Upper lobe of right lung (tissue), 1 donor: Measurements from ENCODE around the gene CFAP20DC. TPM values are rescaled to one million over a fixed set of nuclear protein-coding genes. Genes with fewer than 3 reads are reported as not detected.
"Not testable (repeated sequence)": the region's sequence is repeated elsewhere in the genome, so short reads cannot be mapped to it uniquely, and the experiment has no call there.

Experiments used
- ATAC-seq: fragments of 200-7000 bp; cut with Tn5 transposase; one replicate; pipeline ENCODE4 v1.9.1; 2020; ENCODE audit warnings: mild to moderate bottlenecking, moderate library complexity
- DNase-seq: peaks from one replicate; pipeline ENCODE4 v3.0.0-alpha.2; 2020
- H3K27ac ChIP-seq: fragments of 200-600 bp; one replicate; pipeline ENCODE4 v1.8.0; 2022
- H3K27me3 ChIP-seq: fragments of 200-600 bp; one replicate; pipeline ENCODE4 v1.8.0; 2022; ENCODE audit warnings: mild to moderate bottlenecking
- H3K36me3 ChIP-seq: fragments of 200-600 bp; one replicate; pipeline ENCODE4 v1.8.0; 2022
- H3K4me1 ChIP-seq: fragments of 200-600 bp; one replicate; pipeline ENCODE4 v1.8.0; 2022
- H3K4me3 ChIP-seq: fragments of 200-600 bp; one replicate; pipeline ENCODE4 v1.8.0; 2022; ENCODE audit warnings: mild to moderate bottlenecking
- H3K9me3 ChIP-seq: fragments of 200-600 bp; one replicate; pipeline ENCODE4 v1.8.0; 2022
- CTCF ChIP-seq: fragments of 200-600 bp; IDR thresholded peaks from one replicate; pipeline ENCODE4 v1.8.0; 2022; ENCODE audit warnings: antibody characterized with exemption
- intact Hi-C: fragments of 100-400 bp; cut with DNase I; formaldehyde crosslinking; loops from one replicate; pipeline ENCODE4 v1.11.0; 2022
- total RNA-seq: library from RNA; stranded (reverse); fragmentation: NEBNext Ultra II Directional; extraction: Animal tissue kit (Norgen Biotek cat#: 25700); gene quantifications from one replicate; pipeline ENCODE4 v1.2.1, GENCODE V29; 2021
- donor health status: DM: no; HTN: yes; CAD: no; lungs with severe emphysema.

The CFAP20DC gene
- total RNA-seq, 1 donor from 2014 or later, result not detected

GRCh38 chr3:58899159-58899952 is 150.5 kb downstream of the CFAP20DC start:
- ATAC-seq, result peak; percentile 86
- no peaks in the 10 kb centered on the region for H3K27me3 ChIP-seq
- peak; percentile 64 for DNase-seq
- no peaks in the 10 kb centered on the region for H3K4me1 ChIP-seq
- H3K9me3 ChIP-seq, result no peaks in the 10 kb centered on the region
- H3K4me3 ChIP-seq, result no peak overlapping the region
- no peak for TF ChIP-seq CTCF
- H3K27ac ChIP-seq, result peak overlapping the region; percentile 58
- intact Hi-C loops, result no loop called here
- no peaks in the 10 kb centered on the region for H3K36me3 ChIP-seq

GRCh38 chr3:58898513-58898912 is 151.3 kb downstream of the CFAP20DC start:
- H3K9me3 ChIP-seq, result no peaks in the 10 kb centered on the region
- ATAC-seq, result no peak
- H3K27me3 ChIP-seq, result no peaks in the 10 kb centered on the region
- peak overlapping the region; percentile 58 for H3K27ac ChIP-seq
- H3K36me3 ChIP-seq, result no peaks in the 10 kb centered on the region
- TF ChIP-seq CTCF, result no peak
- no peak for DNase-seq
- no peaks in the 10 kb centered on the region for H3K4me1 ChIP-seq
- intact Hi-C loops, result no loop called here
- H3K4me3 ChIP-seq, result no peak overlapping the region

GRCh38 chr3:58897646-58898045 is 152.2 kb downstream of the CFAP20DC start:
- TF ChIP-seq CTCF, result no peak
- no peak for ATAC-seq
- H3K36me3 ChIP-seq, result no peaks in the 10 kb centered on the region
- H3K9me3 ChIP-seq, result no peaks in the 10 kb centered on the region
- no peak overlapping the region for H3K4me3 ChIP-seq
- intact Hi-C loops, result no loop called here
- no peaks in the 10 kb centered on the region for H3K4me1 ChIP-seq
- no peak overlapping the region for H3K27ac ChIP-seq
- H3K27me3 ChIP-seq, result no peaks in the 10 kb centered on the region
- no peak for DNase-seq

GRCh38 chr3:58895678-58896077 is 154.1 kb downstream of the CFAP20DC start:
- H3K4me1 ChIP-seq, H3K27ac ChIP-seq, H3K27me3 ChIP-seq, ATAC-seq, H3K4me3 ChIP-seq, DNase-seq, H3K9me3 ChIP-seq, intact Hi-C loops, H3K36me3 ChIP-seq: not testable (repeated sequence)

- H3K4me3 ChIP-seq, H3K36me3 ChIP-seq, H3K27ac ChIP-seq, ATAC-seq, H3K27me3 ChIP-seq, H3K9me3 ChIP-seq, H3K4me1 ChIP-seq, intact Hi-C loops, DNase-seq: not testable (repeated sequence)
Observed at GRCh38 chr3:58892526-58892925, 157.3 kb downstream of the CFAP20DC start.

GRCh38 chr3:58888087-58888486 is 161.7 kb downstream of the CFAP20DC start:
- no peak for TF ChIP-seq CTCF
- no peak for ATAC-seq
- no peaks in the 10 kb centered on the region for H3K27me3 ChIP-seq

More at GRCh38 chr3:58888087-58888486, 161.7 kb downstream of the CFAP20DC start:
- Histone ChIP-seq H3K27ac (no peak overlapping the region), H3K4me1 (no peaks in the 10 kb centered on the region), H3K9me3 (no peaks in the 10 kb centered on the region), H3K36me3 (no peaks in the 10 kb centered on the region), H3K4me3 (no peak overlapping the region)
- intact Hi-C loops, result no loop called here
- DNase-seq, result no peak
